PC-3 (cell line): ENCODE results near the gene RHBDD3. TPM values are rescaled to one million over a fixed set of nuclear protein-coding genes. Genes with fewer than 3 reads are reported as not detected.

Source experiments
- ATAC-seq: fragments of 200-7000 bp; cut with Tn5 transposase; 2 replicates; pipeline ENCODE4 v1.9.1; 2020; ENCODE audit warnings: mild to moderate bottlenecking, moderate library complexity
- BruUV-seq: library from RNA; stranded (reverse); fragments of 400-500 nt; replicated peaks from 2 replicates; lab custom pipeline; 2021; lab: Mats Ljungman, UMichigan
- CTCF ChIA-PET: fragments of 300-600 bp; sonication (Branson Sonifier 250); formaldehyde crosslinking; loops from one replicate; lab custom pipeline; 2022; ENCODE audit warnings: antibody characterized with exemption; lab: Charles Lee
- POLR2A ChIA-PET: fragments of 300-600 bp; sonication (Branson Sonifier 250); formaldehyde crosslinking; loops from one replicate; lab custom pipeline; 2022; ENCODE audit warnings: antibody characterized with exemption; ENCODE audit not compliant: unreplicated experiment; lab: Charles Lee
- DNase-seq: peaks from one replicate; pipeline ENCODE4 v3.0.0-alpha.2; 2015
- H2AFZ ChIP-seq: fragments of 300-600 bp; sonication (generic); 2 replicates; pipeline ENCODE4 v1.6.0; 2016; ENCODE audit warnings: antibody characterized with exemption, low read length
- H3F3A ChIP-seq: fragments of 300-600 bp; sonication (generic); one replicate; pipeline ENCODE4 v1.6.0; 2017; ENCODE audit warnings: antibody characterized with exemption, low read length, control low read depth, mild to moderate bottlenecking; ENCODE audit not compliant: unreplicated experiment
- H3K27ac ChIP-seq: fragments of 300-600 bp; sonication (generic); 2 replicates; pipeline ENCODE4 v1.5.1; 2016; ENCODE audit warnings: mild to moderate bottlenecking, low read length
- H3K27me3 ChIP-seq: fragments of 300-600 bp; sonication (generic); 2 replicates; pipeline ENCODE4 v1.6.1; 2016; ENCODE audit warnings: low read length, mixed read lengths
- H3K36me3 ChIP-seq: fragments of 300-600 bp; sonication (generic); 2 replicates; pipeline ENCODE4 v1.6.1; 2016; ENCODE audit warnings: low read depth, mixed run types, low read length, mixed read lengths
- H3K4me1 ChIP-seq: fragments of 300-600 bp; sonication (generic); 2 replicates; pipeline ENCODE4 v1.5.1; 2016; ENCODE audit warnings: low read length; ENCODE audit not compliant: insufficient read depth
- H3K4me2 ChIP-seq: fragments of 300-600 bp; sonication (generic); 2 replicates; pipeline ENCODE4 v1.6.0; 2016; ENCODE audit warnings: low read length
- H3K4me3 ChIP-seq: fragments of 300-600 bp; sonication (generic); 2 replicates; pipeline ENCODE4 v1.5.1; 2016; ENCODE audit warnings: mild to moderate bottlenecking, low read length, mixed read lengths
- H3K79me2 ChIP-seq: fragments of 300-600 bp; sonication (generic); 2 replicates; pipeline ENCODE4 v1.6.1; 2017; ENCODE audit warnings: low read length, mixed read lengths
- H3K9ac ChIP-seq: fragments of 300-600 bp; sonication (generic); 2 replicates; pipeline ENCODE4 v1.6.0; 2016; ENCODE audit warnings: mild to moderate bottlenecking, low read length
- H3K9me2 ChIP-seq: fragments of 300-600 bp; sonication (generic); replicated peaks from 2 replicates; pipeline ENCODE4 v1.6.1; 2016; ENCODE audit warnings: mixed run types, low read length, mixed read lengths
- H3K9me3 ChIP-seq: fragments of 300-600 bp; sonication (generic); 2 replicates; pipeline ENCODE4 v1.6.1; 2016; ENCODE audit warnings: low read length, mixed read lengths
- H4K20me1 ChIP-seq: fragments of 300-600 bp; sonication (generic); 2 replicates; pipeline ENCODE4 v1.6.1; 2016; ENCODE audit warnings: low read length, mixed read lengths
- CTCF ChIP-seq: fragments of 300-600 bp; sonication (generic); conservative IDR thresholded peaks from 2 replicates; pipeline ENCODE4 v1.5.1; 2017; ENCODE audit warnings: antibody characterized with exemption, low read depth, mild to moderate bottlenecking, low read length
- EZH2 ChIP-seq: fragments of 300-600 bp; sonication (generic); IDR thresholded peaks from one replicate; pipeline ENCODE4 v1.6.1; 2017; ENCODE audit warnings: antibody characterized with exemption, mild to moderate bottlenecking, low read length; ENCODE audit not compliant: unreplicated experiment
- EZH2phosphoT487 ChIP-seq: fragments of 300-600 bp; sonication (generic); IDR thresholded peaks from 2 replicates; pipeline ENCODE4 v1.6.1; 2018; ENCODE audit warnings: mild to moderate bottlenecking, antibody characterized with exemption, low read length, borderline replicate concordance
- intact Hi-C: fragments of 100-400 bp; cut with micrococcal nuclease; formaldehyde crosslinking; loops from 2 replicates; pipeline ENCODE4 v1.9.0; 2023
- total RNA-seq: library from RNA; depleted of rRNA; stranded (reverse); fragments of >200 nt; gene quantifications from 2 replicates; pipeline ENCODE4 v1.2.3, GENCODE V29; 2014

RHBDD3 gene
- total RNA-seq, 1 experiment from 2014 or later, result 23.7 TPM

GRCh38 chr22:29298641-29299040 is 30.9 kb upstream of the RHBDD3 start:
- ChIA-PET POLR2A (no interaction called here), CTCF (interaction anchor here (0.6 kb wide), 1 partner anchor 266 kb away, joined by 3 read pairs; no protein-coding TSS in a partner anchor)
- Histone ChIP-seq H4K20me1 (0 out of 2 replicates have a peak, but pooled peaks cover 4% of the 10 kb centered on the region), H3K27me3 (no peaks in the 10 kb centered on the region), H3F3A (peaks cover 6% of the 10 kb centered on the region), H3K4me2 (no peak overlapping the region), H3K9ac (no peak overlapping the region), H3K36me3 (peaks cover 57% of the 10 kb centered on the region), H3K27ac (no peak overlapping the region), H2AFZ (no peak overlapping the region), H3K4me1 (no peaks in the 10 kb centered on the region), H3K9me3 (no peaks in the 10 kb centered on the region), H3K9me2 (no peaks in the 10 kb centered on the region), H3K79me2 (no peaks in the 10 kb centered on the region), H3K4me3 (no peak overlapping the region)
- ATAC-seq (no peak), DNase-seq (no peak)
- no peak for TF ChIP-seq EZH2phosphoT487
- no peak for TF ChIP-seq EZH2
- TF ChIP-seq CTCF, result no peak
- intact Hi-C loops, result no loop called here
- BruUV-seq, result no TSS peak

- TF ChIP-seq EZH2phosphoT487, result no peak
- no peak for TF ChIP-seq CTCF
- TF ChIP-seq EZH2, result no peak
- H3K9me2 ChIP-seq, result no peaks in the 10 kb centered on the region
- H3K36me3 ChIP-seq, result peaks cover 93% of the 10 kb centered on the region
- H3F3A ChIP-seq, result no peaks in the 10 kb centered on the region
- no TSS peak for BruUV-seq
- H4K20me1 ChIP-seq, result peaks cover 20% of the 10 kb centered on the region
- ChIA-PET CTCF (no interaction called here), POLR2A (no interaction called here)
- no peak overlapping the region for H2AFZ ChIP-seq
- no peaks in the 10 kb centered on the region for H3K27me3 ChIP-seq
- intact Hi-C loops, result no loop called here
- DNase-seq, result no peak
- H3K4me2 ChIP-seq, result no peak overlapping the region
- H3K9ac ChIP-seq, result no peak overlapping the region
- no peaks in the 10 kb centered on the region for H3K4me1 ChIP-seq
- peaks cover 16% of the 10 kb centered on the region for H3K79me2 ChIP-seq
- no peak overlapping the region for H3K27ac ChIP-seq
- no peak for ATAC-seq
- no peak overlapping the region for H3K4me3 ChIP-seq
- H3K9me3 ChIP-seq, result no peaks in the 10 kb centered on the region
These were observed 24.6 kb upstream of the RHBDD3 start for GRCh38 chr22:29292379-29292778.

- H3K79me2 ChIP-seq, result peaks cover 21% of the 10 kb centered on the region
- no peak overlapping the region for H3K4me3 ChIP-seq
- H3K36me3 ChIP-seq, result peaks cover 89% of the 10 kb centered on the region
- H3K4me1 ChIP-seq, result no peaks in the 10 kb centered on the region
- DNase-seq (no peak), ATAC-seq (no peak)
- TF ChIP-seq EZH2, result no peak
- no peak for TF ChIP-seq CTCF
- TF ChIP-seq EZH2phosphoT487, result no peak
- BruUV-seq, result no TSS peak
- H3K27ac ChIP-seq, result no peak overlapping the region
- peaks cover 20% of the 10 kb centered on the region for H4K20me1 ChIP-seq
- H3F3A ChIP-seq, result no peaks in the 10 kb centered on the region
- ChIA-PET CTCF (no interaction called here), POLR2A (no interaction called here)
- no peaks in the 10 kb centered on the region for H3K27me3 ChIP-seq
- H3K4me2 ChIP-seq, result no peak overlapping the region
- no peaks in the 10 kb centered on the region for H3K9me3 ChIP-seq
- intact Hi-C loops, result no loop called here
- H3K9me2 ChIP-seq, result no peaks in the 10 kb centered on the region
- H2AFZ ChIP-seq, result no peak overlapping the region
- H3K9ac ChIP-seq, result no peak overlapping the region
These were observed 23.4 kb upstream of the RHBDD3 start for GRCh38 chr22:29291215-29291614.
